Liver (tissue), 9 donors: Measurements from ENCODE around the gene PACSIN3. TPM values are rescaled to one million over a fixed set of nuclear protein-coding genes. Genes with fewer than 3 reads are reported as not detected.

ENCODE experiments used
- DNase-seq: peaks from one replicate; pipeline ENCODE4 v3.0.0-alpha.2; 2017; ENCODE audit warnings: low spot score
- H3K27ac ChIP-seq, 2 donors: one replicate each; pipeline ENCODE4 v1.7.0; 2013; ENCODE audit warnings: inconsistent platforms in 2 of 2, low read length in 2 of 2, control low read depth in 1 of 2, low read depth in 1 of 2, mild to moderate bottlenecking in 1 of 2
- H3K27me3 ChIP-seq, 4 donors: one replicate each; pipeline versions ENCODE4 v1.6.1 to v1.7.0; 2013; ENCODE audit warnings: low read length in 3 of 4, inconsistent platforms in 1 of 4, mild to moderate bottlenecking in 1 of 4, moderate library complexity in 1 of 4; ENCODE audit not compliant: control insufficient read depth in 4 of 4, insufficient read depth in 4 of 4
- H3K36me3 ChIP-seq, 4 donors: one replicate each; pipeline versions ENCODE4 v1.6.1 to v1.7.0; 2013; ENCODE audit warnings: low read length in 3 of 4, mild to moderate bottlenecking in 3 of 4, low read depth in 1 of 4, moderate library complexity in 1 of 4; ENCODE audit not compliant: control insufficient read depth in 4 of 4, insufficient read depth in 3 of 4
- H3K4me1 ChIP-seq, 4 donors: one replicate each; pipeline versions ENCODE4 v1.6.1 to v1.7.0; 2013; ENCODE audit warnings: low read length in 3 of 4, mild to moderate bottlenecking in 3 of 4, moderate library complexity in 1 of 4; ENCODE audit not compliant: control insufficient read depth in 4 of 4, insufficient read depth in 4 of 4
- H3K4me3 ChIP-seq, 3 donors: one replicate each; pipeline versions ENCODE4 v1.6.1 to v1.7.0; 2013; ENCODE audit warnings: low read length in 3 of 3, control low read depth in 1 of 3, low read depth in 1 of 3, mild to moderate bottlenecking in 1 of 3
- H3K9ac ChIP-seq, 2 donors: one replicate each; pipeline ENCODE4 v1.7.0; 2013; ENCODE audit warnings: low read length in 2 of 2, mild to moderate bottlenecking in 2 of 2, moderate library complexity in 2 of 2, control low read depth in 1 of 2, low read depth in 1 of 2
- H3K9me3 ChIP-seq, 4 donors: one replicate each; pipeline versions ENCODE4 v1.6.1 to v1.7.0; 2013; ENCODE audit warnings: low read length in 3 of 4; ENCODE audit not compliant: control insufficient read depth in 4 of 4
- ATF3 ChIP-seq: IDR thresholded peaks from 2 replicates; pipeline ENCODE4 v1.6.1; 2016; ENCODE audit warnings: antibody characterized with exemption
- CTCF ChIP-seq: fragments of 150-350 bp; IDR thresholded peaks from 2 replicates; pipeline ENCODE4 v1.5.1; 2017; ENCODE audit warnings: improper control_type of control experiment, low read depth, low read length; ENCODE audit not compliant: missing input control
- EGR1 ChIP-seq, 2 donors: IDR thresholded peaks; 2 replicates each; pipeline ENCODE4 v1.6.1; 2016 to 2018; ENCODE audit warnings: antibody characterized with exemption in 2 of 2, low read depth in 2 of 2
- FOXA1 ChIP-seq: IDR thresholded peaks from 2 replicates; pipeline ENCODE4 v1.6.1; 2016; ENCODE audit warnings: antibody characterized with exemption
- FOXA2 ChIP-seq: IDR thresholded peaks from 2 replicates; pipeline ENCODE4 v1.6.1; 2016; ENCODE audit warnings: antibody characterized with exemption
- GABPA ChIP-seq, 2 donors: IDR thresholded peaks in 1 of 2; conservative IDR thresholded peaks in 1 of 2; 2 replicates each; pipeline ENCODE4 v1.6.1; 2016; ENCODE audit warnings: antibody characterized with exemption in 2 of 2, mild to moderate bottlenecking in 1 of 2, moderate library complexity in 1 of 2
- HNF4A ChIP-seq, 2 donors: conservative IDR thresholded peaks; 2 replicates each; pipeline ENCODE4 v1.6.1; 2016; ENCODE audit warnings: antibody characterized with exemption in 2 of 2, mild to moderate bottlenecking in 2 of 2
- HNF4G ChIP-seq: IDR thresholded peaks from 2 replicates; pipeline ENCODE4 v1.6.1; 2016; ENCODE audit warnings: antibody characterized with exemption
- JUND ChIP-seq, 2 donors: IDR thresholded peaks; 2 replicates each; pipeline ENCODE4 v1.6.1; 2016; ENCODE audit warnings: antibody characterized with exemption in 2 of 2
- MAX ChIP-seq: IDR thresholded peaks from 2 replicates; pipeline ENCODE4 v1.6.1; 2016; ENCODE audit warnings: antibody characterized with exemption
- NR2F2 ChIP-seq: IDR thresholded peaks from 2 replicates; pipeline ENCODE4 v1.6.1; 2016; ENCODE audit warnings: antibody characterized with exemption
- RAD21 ChIP-seq, 2 donors: IDR thresholded peaks; 2 replicates each; pipeline ENCODE4 v1.6.1; 2016; ENCODE audit warnings: antibody characterized with exemption in 2 of 2, mild to moderate bottlenecking in 2 of 2
- REST ChIP-seq: IDR thresholded peaks from 2 replicates; pipeline ENCODE4 v1.6.1; 2016; ENCODE audit warnings: antibody characterized with exemption, mild to moderate bottlenecking
- RXRA ChIP-seq, 2 donors: IDR thresholded peaks; 2 replicates each; pipeline ENCODE4 v1.6.1; 2017 to 2018; ENCODE audit warnings: antibody characterized with exemption in 2 of 2, mild to moderate bottlenecking in 1 of 2
- SP1 ChIP-seq: IDR thresholded peaks from 2 replicates; pipeline ENCODE4 v1.6.1; 2018; ENCODE audit warnings: antibody characterized with exemption, mild to moderate bottlenecking
- TAF1 ChIP-seq: conservative IDR thresholded peaks from 2 replicates; pipeline ENCODE4 v1.6.1; 2016; ENCODE audit warnings: antibody characterized with exemption, mild to moderate bottlenecking
- YY1 ChIP-seq: IDR thresholded peaks from 2 replicates; pipeline ENCODE4 v1.6.1; 2016; ENCODE audit warnings: antibody characterized with exemption, mild to moderate bottlenecking
- ZBTB33 ChIP-seq: IDR thresholded peaks from 2 replicates; pipeline ENCODE4 v1.6.1; 2016; ENCODE audit warnings: antibody characterized with exemption
- WGBS: extraction: QIAGEN DNeasy Blood & Tissue Kit; methylation state at CpG from one replicate; pipeline ENCODE4 v1.1.7; 2013; 5-methylcytosine and 5-hydroxymethylcytosine counted together
- polyA plus RNA-seq, 2 donors: library from polyadenylated mRNA; stranded (reverse) in 1 of 2; unstranded in 1 of 2; fragments of 200-250 nt in 1 of 2; fragments of >200 nt in 1 of 2; fragmentation: Nextera tagmentation in 1 of 2; extraction: Ambion mirVana in 1 of 2; gene quantifications; one replicate each; pipeline versions ENCODE4 v1.2.1 to v1.2.3, GENCODE V29; 2013 to 2015
- total RNA-seq, 2 donors: library from RNA; depleted of rRNA; stranded (reverse); fragments of >200 nt; gene quantifications; one replicate each; pipeline ENCODE4 v1.2.3, GENCODE V29; 2014
- donor health status: healthy.
- donor health status: healthy.
- donor health status: healthy.
- donor health status: healthy.
- donor health status: healthy.

Gene PACSIN3
- total and polyA plus RNA-seq, 4 donors, result 12.1 to 23.3 (median 19.7) TPM

GRCh38 chr11:47215366-47215910 is 29.2 kb upstream of the PACSIN3 start:
- Histone ChIP-seq H3K4me1 (peaks cover 13 to 26% (median 23%) of the 10 kb centered on the region in 4 donors), H3K9me3 (no peaks in the 10 kb centered on the region), H3K36me3 (peaks cover 0 to 4% (median 0%) of the 10 kb centered on the region in 4 donors), H3K27me3 (no peaks in the 10 kb centered on the region), H3K4me3 (peak overlapping the region; percentile 63 to 84 (median 73)), H3K9ac (peak overlapping the region; percentile 81 to 90), H3K27ac (peak overlapping the region; percentile 81 to 86)
- WGBS, result 14% methylated on average over 15 of the region's 15 CpGs
- TF ChIP-seq ATF3 (no peak), FOXA1 (no peak), GABPA (IDR thresholded peaks at IDR 0.05 in 1 of 2, conservative IDR thresholded peaks at IDR 0.05 in 1 of 2) (no peak), JUND (IDR thresholded peaks at IDR 0.05) (no peak), MAX (no peak)
- DNase-seq, result no peak

- H3K9me3 ChIP-seq, result no peaks in the 10 kb centered on the region
- H3K27ac ChIP-seq, result peak overlapping the region; percentile 83 to 86
- H3K4me3 ChIP-seq, result peak overlapping the region; percentile 63 to 84 (median 69)
- DNase-seq, result peak; percentile 77
- TF ChIP-seq FOXA1, result no peak
- TF ChIP-seq EGR1 (IDR thresholded peaks at IDR 0.05; ENCODE audit: low read depth in 2 of 2), result no peak
- peak in 1 of 2 donors; percentile 51 for TF ChIP-seq RAD21 (IDR thresholded peaks at IDR 0.05)
- TF ChIP-seq NR2F2, result peak; percentile 35
- TF ChIP-seq CTCF, result no peak
- TF ChIP-seq MAX, result no peak
- peak; percentile 2 for TF ChIP-seq ATF3
- TF ChIP-seq RXRA (IDR thresholded peaks at IDR 0.05), result peak in 1 of 2 donors; percentile 29
- no peak for TF ChIP-seq YY1
- TF ChIP-seq REST, result peak; percentile 31
- peak in 1 of 2 donors; percentile 23 for TF ChIP-seq HNF4A (conservative IDR thresholded peaks at IDR 0.05)
- peak; percentile 61 for TF ChIP-seq SP1
- TF ChIP-seq ZBTB33, result peak; percentile 26
- TF ChIP-seq FOXA2, result no peak
- TF ChIP-seq HNF4G, result no peak
- TF ChIP-seq JUND (IDR thresholded peaks at IDR 0.05), result no peak
- TF ChIP-seq GABPA (IDR thresholded peaks at IDR 0.05 in 1 of 2, conservative IDR thresholded peaks at IDR 0.05 in 1 of 2), result no peak
- TF ChIP-seq TAF1, result peak; percentile 51
- 8% methylated on average over 20 of the region's 20 CpGs for WGBS
- no peaks in the 10 kb centered on the region for H3K27me3 ChIP-seq
- H3K9ac ChIP-seq, result peak overlapping the region in 1 of 2 donors; percentile 54
- no peaks in the 10 kb centered on the region for H3K36me3 ChIP-seq
- peaks cover 11 to 26% (median 23%) of the 10 kb centered on the region in 4 donors for H3K4me1 ChIP-seq
These were observed 27.8 kb upstream of the PACSIN3 start for GRCh38 chr11:47213950-47214565.
